ENCODE results near the gene C22orf31. TPM values are rescaled to one million over a fixed set of nuclear protein-coding genes. Genes with fewer than 3 reads are reported as not detected.

The C22orf31 gene
- polyA plus RNA-seq, 3 donors = not detected

GRCh38 chr22:29049655-29050263 lies 11.9 kb downstream of the C22orf31 start:
- Histone ChIP-seq H2AFZ (ENCODE audit: insufficient read depth, low read depth, low read length, poor library complexity, severe bottlenecking) (no peak overlapping the region), H3K36me3 (replicated peaks in 1 of 2; ENCODE audit: control insufficient read depth in 1 of 2, insufficient read depth in 2 of 2, low read length in 2 of 2) (no peaks in the 10 kb centered on the region), H3K27me3 (ENCODE audit: control insufficient read depth in 2 of 2, insufficient read depth in 2 of 2, low read length in 2 of 2) (no peaks in the 10 kb centered on the region), H3K4me2 (replicated peaks; ENCODE audit: extremely low read depth, low read length, poor library complexity, severe bottlenecking) (no peak overlapping the region), H3K9ac (ENCODE audit: insufficient read depth, low read length, poor library complexity, severe bottlenecking) (no peak overlapping the region), H3K4me1 (ENCODE audit: control insufficient read depth in 1 of 2, insufficient read depth in 2 of 2, low read length in 2 of 2) (no peaks in the 10 kb centered on the region), H3K79me2 (ENCODE audit: insufficient read depth, low read length) (no peaks in the 10 kb centered on the region), H3K9me3 (replicated peaks in 1 of 2; ENCODE audit: control insufficient read depth in 1 of 2, insufficient read depth in 1 of 2, low read length in 2 of 2) (no peaks in the 10 kb centered on the region), H3K4me3 (replicated peaks in 1 of 3; ENCODE audit: low read depth in 2 of 3, low read length in 3 of 3) (no peak overlapping the region), H4K20me1 (ENCODE audit: insufficient read depth, low read length) (no peaks in the 10 kb centered on the region), H3K27ac (ENCODE audit: low read depth in 1 of 2, low read length in 2 of 2) (no peak overlapping the region)
- Mint-ChIP-seq H3K9me3 (peaks cover 0 to 3% (median 0%) of the 10 kb centered on the region in 7 donors), H3K4me3 (no peak overlapping the region), H3K27me3 (ENCODE audit: low read depth in 3 of 3) (peaks cover 0 to 2% (median 2%) of the 10 kb centered on the region in 3 donors), H3K36me3 (peaks cover 2% of the 10 kb centered on the region in 2 donors), H3K27ac (no peak overlapping the region), H3K4me1 (no peaks in the 10 kb centered on the region)
- DNase-seq = no peak
- intact Hi-C loops (cut with micrococcal nuclease) = no loop called here
- WGBS (ENCODE audit: insufficient coverage) = 98% methylated on average over 38 of the region's 38 CpGs
- no peak for TF ChIP-seq CTCF (IDR thresholded peaks at IDR 0.05)

GRCh38 chr22:29048822-29049654 lies 12.6 kb downstream of the C22orf31 start:
- Histone ChIP-seq H3K4me1 (ENCODE audit: control insufficient read depth in 1 of 2, insufficient read depth in 2 of 2, low read length in 2 of 2) (no peaks in the 10 kb centered on the region), H3K79me2 (ENCODE audit: insufficient read depth, low read length) (no peaks in the 10 kb centered on the region), H3K4me2 (replicated peaks; ENCODE audit: extremely low read depth, low read length, poor library complexity, severe bottlenecking) (no peak overlapping the region), H3K9me3 (replicated peaks in 1 of 2; ENCODE audit: control insufficient read depth in 1 of 2, insufficient read depth in 1 of 2, low read length in 2 of 2) (no peaks in the 10 kb centered on the region), H4K20me1 (ENCODE audit: insufficient read depth, low read length) (no peaks in the 10 kb centered on the region), H2AFZ (ENCODE audit: insufficient read depth, low read depth, low read length, poor library complexity, severe bottlenecking) (no peak overlapping the region), H3K4me3 (replicated peaks in 1 of 3; ENCODE audit: low read depth in 2 of 3, low read length in 3 of 3) (no peak overlapping the region), H3K27ac (ENCODE audit: low read depth in 1 of 2, low read length in 2 of 2) (no peak overlapping the region), H3K36me3 (replicated peaks in 1 of 2; ENCODE audit: control insufficient read depth in 1 of 2, insufficient read depth in 2 of 2, low read length in 2 of 2) (no peaks in the 10 kb centered on the region), H3K9ac (ENCODE audit: insufficient read depth, low read length, poor library complexity, severe bottlenecking) (no peak overlapping the region), H3K27me3 (ENCODE audit: control insufficient read depth in 2 of 2, insufficient read depth in 2 of 2, low read length in 2 of 2) (no peaks in the 10 kb centered on the region)
- no peak for TF ChIP-seq CTCF (IDR thresholded peaks at IDR 0.05)
- Mint-ChIP-seq H3K27ac (no peak overlapping the region), H3K4me3 (no peak overlapping the region), H3K9me3 (peaks cover 0 to 3% (median 0%) of the 10 kb centered on the region in 7 donors), H3K27me3 (ENCODE audit: low read depth in 3 of 3) (peaks cover 0 to 2% (median 2%) of the 10 kb centered on the region in 3 donors), H3K4me1 (no peaks in the 10 kb centered on the region), H3K36me3 (peaks cover 2% of the 10 kb centered on the region in 2 donors)
- intact Hi-C loops (cut with micrococcal nuclease) = no loop called here
- no peak for DNase-seq
- 95% methylated on average over 31 of the region's 31 CpGs for WGBS (ENCODE audit: insufficient coverage)

Data from CD14-positive monocyte (primary cell).